AG10803 (cell line): ENCODE measurements around the gene LYRM9.
A peak's percentile ranks its signal among the peaks of the same experiment; 100 is the strongest.

Experiments used
- DNase-seq: peaks from one replicate; pipeline ENCODE4 v3.0.0; 2010; ENCODE audit warnings: low read depth
- H3K4me3 ChIP-seq: 2 replicates; pipeline ENCODE4 v1.5.1; 2011; ENCODE audit warnings: mild to moderate bottlenecking, low read length, control low read depth
- TF ChIP-seq, protein P1 (sequence below): conservative IDR thresholded peaks from 2 replicates; pipeline ENCODE4 v1.5.1; 2011; ENCODE audit warnings: mild to moderate bottlenecking, low read length, control low read depth, inconsistent platforms

The LYRM9 gene

DNA sequence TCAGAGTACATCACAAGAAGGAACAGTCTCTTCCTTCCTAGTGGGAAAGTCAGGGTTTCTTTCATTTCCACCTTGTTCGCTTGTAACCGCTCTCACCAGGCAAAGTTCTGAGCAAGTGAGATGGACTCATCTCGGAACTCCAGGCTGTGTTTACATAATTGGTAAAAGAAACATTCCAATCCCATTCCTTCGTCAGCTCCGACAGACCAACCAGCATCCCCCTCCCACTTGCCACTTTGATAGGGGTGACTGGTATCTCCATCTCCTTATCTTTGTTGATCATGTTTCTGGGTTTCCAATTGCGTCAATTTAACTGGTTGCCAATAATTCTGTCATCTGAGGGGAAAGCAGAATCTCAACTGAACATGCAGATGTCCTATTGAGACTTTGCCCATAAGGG is 36.8 kb upstream of the LYRM9 start:
- no peak overlapping the region for H3K4me3 ChIP-seq
- DNase-seq = no peak
- TF ChIP-seq, protein P1, sequence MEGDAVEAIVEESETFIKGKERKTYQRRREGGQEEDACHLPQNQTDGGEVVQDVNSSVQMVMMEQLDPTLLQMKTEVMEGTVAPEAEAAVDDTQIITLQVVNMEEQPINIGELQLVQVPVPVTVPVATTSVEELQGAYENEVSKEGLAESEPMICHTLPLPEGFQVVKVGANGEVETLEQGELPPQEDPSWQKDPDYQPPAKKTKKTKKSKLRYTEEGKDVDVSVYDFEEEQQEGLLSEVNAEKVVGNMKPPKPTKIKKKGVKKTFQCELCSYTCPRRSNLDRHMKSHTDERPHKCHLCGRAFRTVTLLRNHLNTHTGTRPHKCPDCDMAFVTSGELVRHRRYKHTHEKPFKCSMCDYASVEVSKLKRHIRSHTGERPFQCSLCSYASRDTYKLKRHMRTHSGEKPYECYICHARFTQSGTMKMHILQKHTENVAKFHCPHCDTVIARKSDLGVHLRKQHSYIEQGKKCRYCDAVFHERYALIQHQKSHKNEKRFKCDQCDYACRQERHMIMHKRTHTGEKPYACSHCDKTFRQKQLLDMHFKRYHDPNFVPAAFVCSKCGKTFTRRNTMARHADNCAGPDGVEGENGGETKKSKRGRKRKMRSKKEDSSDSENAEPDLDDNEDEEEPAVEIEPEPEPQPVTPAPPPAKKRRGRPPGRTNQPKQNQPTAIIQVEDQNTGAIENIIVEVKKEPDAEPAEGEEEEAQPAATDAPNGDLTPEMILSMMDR = no peak

DNA sequence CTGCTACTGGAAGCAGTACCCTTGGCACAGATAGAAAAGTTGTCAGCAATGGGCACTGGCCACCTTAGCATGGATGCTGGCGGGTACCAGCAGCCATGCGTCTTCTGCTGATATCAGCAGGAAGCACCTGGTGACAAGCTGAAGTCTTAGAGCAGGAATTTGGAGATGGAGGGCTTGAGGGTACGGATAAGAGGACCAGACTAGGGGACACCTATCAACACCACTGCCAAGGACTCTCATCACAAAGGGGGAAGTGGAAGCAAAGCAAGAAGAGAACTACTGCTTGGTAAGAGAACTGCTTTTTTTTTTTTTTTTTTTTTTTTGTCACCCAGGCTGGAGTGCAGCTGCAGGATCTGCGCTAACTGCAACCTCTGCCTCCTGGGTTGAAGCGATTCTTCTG is 35.4 kb upstream of the LYRM9 start:
- no peak for DNase-seq
- no peak overlapping the region for H3K4me3 ChIP-seq
- TF ChIP-seq, protein P1 = no peak

DNA sequence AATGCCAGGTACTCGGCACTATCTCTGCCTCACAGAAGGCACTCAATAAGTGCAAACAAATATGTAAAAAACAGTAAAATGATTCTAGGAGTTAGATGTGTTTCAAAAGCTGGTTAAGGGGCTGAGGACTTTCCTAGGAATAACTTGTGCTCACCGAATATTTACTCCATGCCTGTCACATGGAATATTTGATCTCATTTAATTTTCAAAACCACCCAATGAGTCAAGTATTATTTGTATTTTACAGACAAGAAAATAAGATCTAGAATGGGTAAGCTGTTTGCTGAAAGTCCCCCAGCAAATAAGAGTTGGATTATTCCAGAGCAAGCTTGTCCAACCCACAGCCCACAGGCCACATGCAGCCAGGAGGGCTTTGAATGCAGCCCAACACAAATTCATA is 34.6 kb upstream of the LYRM9 start:
- no peak overlapping the region for H3K4me3 ChIP-seq
- no peak for DNase-seq
- TF ChIP-seq, protein P1 = no peak

DNA sequence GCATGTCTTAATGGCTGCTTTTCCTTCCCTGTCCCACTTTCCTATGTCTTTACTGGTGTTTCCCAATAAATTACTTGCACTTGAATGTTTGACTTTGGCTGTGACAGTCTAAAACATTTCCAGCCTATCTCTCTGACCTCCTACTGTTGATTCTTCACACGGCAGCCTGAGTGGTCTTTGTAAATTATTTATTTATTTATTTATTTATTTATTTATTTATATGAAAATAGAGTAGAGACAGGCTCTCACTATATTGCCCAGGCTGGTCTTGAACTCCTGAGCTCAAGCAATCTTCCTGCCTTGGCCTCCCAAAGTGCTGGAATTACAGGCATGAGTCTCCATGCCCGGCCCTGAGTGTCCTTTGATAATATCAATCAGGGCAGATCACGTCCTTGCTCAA is 28.4 kb upstream of the LYRM9 start:
- DNase-seq = no peak
- TF ChIP-seq, protein P1 = no peak
- H3K4me3 ChIP-seq = no peak overlapping the region

DNA sequence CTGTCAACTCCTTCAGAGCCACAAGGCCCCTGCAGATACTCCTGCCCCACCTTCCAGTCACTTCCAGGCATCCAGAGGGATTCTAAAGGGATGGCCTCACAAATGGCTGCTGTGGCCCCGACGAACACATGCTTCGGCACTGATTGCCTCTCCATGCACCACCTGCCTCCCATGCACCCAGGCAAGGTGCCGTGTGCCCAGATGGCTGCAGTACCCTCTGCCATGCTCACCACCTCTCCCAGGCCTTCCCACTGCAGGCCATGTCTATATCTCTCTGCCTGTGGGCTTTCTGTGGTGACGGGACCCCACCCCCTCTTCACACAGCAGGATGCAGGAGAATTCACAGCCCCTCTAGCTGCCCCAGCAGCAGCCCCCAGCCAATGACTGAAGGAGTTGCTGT is 27.9 kb upstream of the LYRM9 start:
- TF ChIP-seq, protein P1 = no peak
- H3K4me3 ChIP-seq = no peak overlapping the region
- DNase-seq = no peak

DNA sequence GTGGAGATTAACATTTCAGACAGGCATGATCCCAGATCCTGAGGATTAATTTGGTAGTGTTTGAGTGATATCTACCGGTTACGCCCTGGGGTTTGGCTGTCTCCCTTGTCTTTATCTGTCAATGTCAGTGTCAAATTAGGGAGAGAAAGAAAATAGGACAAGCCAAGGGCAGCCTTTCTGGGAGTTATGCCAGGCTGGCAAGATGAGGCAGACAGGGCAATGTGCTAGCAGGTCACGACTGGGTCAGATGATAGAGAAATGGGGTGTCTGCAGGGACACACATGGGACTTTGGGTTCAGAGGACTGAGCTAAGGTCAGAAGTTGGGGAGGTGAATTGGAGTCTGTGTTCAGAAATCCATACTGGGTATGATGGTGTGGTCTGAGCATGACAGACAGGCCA is 27.4 kb upstream of the LYRM9 start:
- TF ChIP-seq, protein P1 = no peak
- H3K4me3 ChIP-seq = no peak overlapping the region
- DNase-seq = no peak

DNA sequence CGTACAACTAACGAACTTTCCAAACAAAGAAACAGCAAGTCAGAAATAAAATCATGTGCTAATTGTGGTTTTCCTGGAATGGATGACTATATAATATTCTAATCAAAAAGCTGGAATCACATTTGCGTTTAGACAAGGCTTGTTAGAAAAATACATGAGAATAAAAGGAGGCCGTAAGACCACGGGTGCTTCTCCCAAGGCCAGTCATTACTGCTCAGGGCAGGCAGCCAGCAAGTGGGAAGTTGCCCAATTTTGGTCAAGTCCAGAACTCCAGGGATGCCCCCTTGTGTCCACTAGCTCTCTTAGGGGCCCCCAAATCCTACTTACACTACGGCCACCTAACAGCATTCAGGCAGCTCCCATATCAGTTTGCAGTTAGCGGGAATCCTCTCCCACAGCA is 25.9 kb upstream of the LYRM9 start:
- H3K4me3 ChIP-seq = no peak overlapping the region
- peak; percentile 1 for DNase-seq
- TF ChIP-seq, protein P1 = no peak
